K562 (cell line): ENCODE data around the gene AP3B2. TPM values are rescaled to one million over a fixed set of nuclear protein-coding genes. Genes with fewer than 3 reads are reported as not detected.
A peak's percentile ranks its signal among the peaks of the same experiment; 100 is the strongest.

Experiments
- ATF3 ChIP-seq, 2 experiments: fragments of 450-650 bp in 1 of 2; sonication (generic) in 1 of 2; formaldehyde crosslinking in 1 of 2; IDR thresholded peaks in 1 of 2; conservative IDR thresholded peaks in 1 of 2; 2 replicates each; pipeline versions ENCODE4 v1.6.1 to v1.8.1; 2016 to 2023; ENCODE audit warnings: mild to moderate bottlenecking in 2 of 2, moderate library complexity in 2 of 2, inconsistent platforms in 1 of 2, missing genetic modification reagents in 1 of 2
- E2F3 ChIP-seq: fragments of 250-450 bp; sonication (Bioruptor Pico); IDR thresholded peaks from 2 replicates; pipeline ENCODE4 v1.4.0; 2020; ENCODE audit warnings: mild to moderate bottlenecking
- E2F4 ChIP-seq: sonication (generic); formaldehyde crosslinking; IDR thresholded peaks from 2 replicates; pipeline ENCODE4 v1.8.0; 2022; ENCODE audit warnings: mild to moderate bottlenecking, low read depth, missing genetic modification reagents
- EP400 ChIP-seq: fragments of 450-650 bp; IDR thresholded peaks from 2 replicates; pipeline ENCODE4 v1.6.1; 2017; ENCODE audit warnings: antibody characterized with exemption, mild to moderate bottlenecking, moderate library complexity
- FOSL1 ChIP-seq: fragments of 200-800 bp; sonication (Bioruptor generic); conservative IDR thresholded peaks from 2 replicates; pipeline ENCODE4 v1.6.1; 2016; ENCODE audit warnings: missing genetic modification characterization, missing compliant biosample characterization
- FOXA1 ChIP-seq: fragments of 450-650 bp; IDR thresholded peaks from 2 replicates; pipeline ENCODE4 v1.6.1; 2016; ENCODE audit warnings: mild to moderate bottlenecking, borderline replicate concordance
- FOXK1 ChIP-seq: sonication (generic); formaldehyde crosslinking; IDR thresholded peaks from 2 replicates; pipeline ENCODE4 v1.8.0; 2022; ENCODE audit warnings: missing genetic modification reagents, mild to moderate bottlenecking, borderline replicate concordance
- GABPA ChIP-seq: fragments of 200-800 bp; sonication (Bioruptor generic); conservative IDR thresholded peaks from 2 replicates; pipeline ENCODE4 v1.6.1; 2016; ENCODE audit warnings: low read depth, missing genetic modification characterization, missing compliant biosample characterization
- HIVEP1 ChIP-seq: fragments of 250-450 bp; sonication (Bioruptor Pico); IDR thresholded peaks from 2 replicates; pipeline ENCODE4 v1.4.0; 2020; ENCODE audit warnings: mild to moderate bottlenecking
- HMG20A ChIP-seq: fragments of 450-650 bp; formaldehyde crosslinking; conservative IDR thresholded peaks from 2 replicates; pipeline ENCODE4 v1.4.0; 2020; ENCODE audit warnings: mild to moderate bottlenecking, mixed read lengths
- MIER1 ChIP-seq: fragments of 450-650 bp; IDR thresholded peaks from 2 replicates; pipeline ENCODE4 v1.6.1; 2016; ENCODE audit warnings: antibody characterized with exemption, mild to moderate bottlenecking, low read depth
- PHF21A ChIP-seq: fragments of 450-650 bp; IDR thresholded peaks from 2 replicates; pipeline ENCODE4 v1.6.1; 2017; ENCODE audit warnings: low read depth, borderline replicate concordance
- POLR3A ChIP-seq: IDR thresholded peaks from 2 replicates; pipeline ENCODE4 v1.6.1; 2011; ENCODE audit warnings: borderline replicate concordance, mild to moderate bottlenecking, moderate library complexity; ENCODE audit not compliant: insufficient read length, insufficient read depth; ENCODE audit errors: extremely low read depth
- PPARD ChIP-seq: fragments of 250-450 bp; sonication (Bioruptor Pico); IDR thresholded peaks from 2 replicates; pipeline ENCODE4 v1.8.0; 2022; ENCODE audit warnings: inconsistent platforms, mild to moderate bottlenecking, moderate library complexity
- RCOR1 ChIP-seq, 2 experiments: IDR thresholded peaks; 2 replicates each; pipeline ENCODE4 v1.6.1; 2012; ENCODE audit warnings: low read depth in 2 of 2, low read length in 2 of 2, borderline replicate concordance in 1 of 2, improper control_type of control experiment in 1 of 2
- SIN3B ChIP-seq: fragments of 450-650 bp; IDR thresholded peaks from 2 replicates; pipeline ENCODE4 v1.6.1; 2017; ENCODE audit warnings: low read depth, mild to moderate bottlenecking, moderate library complexity
- SMAD4 ChIP-seq: fragments of 250-450 bp; sonication (Bioruptor Pico); conservative IDR thresholded peaks from 2 replicates; pipeline ENCODE4 v1.8.0; 2021; ENCODE audit warnings: inconsistent platforms, mild to moderate bottlenecking, moderate library complexity
- TAL1 ChIP-seq: fragments of 450-650 bp; IDR thresholded peaks from 2 replicates; pipeline ENCODE4 v1.6.1; 2016; ENCODE audit warnings: mild to moderate bottlenecking
- TBP ChIP-seq: optimal IDR thresholded peaks from 2 replicates; pipeline ENCODE3; 2011; ENCODE audit warnings: low read depth, low read length, improper control_type of control experiment
- TRIM28 ChIP-seq: fragments of 450-650 bp; IDR thresholded peaks from 2 replicates; pipeline ENCODE4 v1.6.1; 2017
- ZEB2 ChIP-seq: fragments of 450-650 bp; IDR thresholded peaks from 2 replicates; pipeline ENCODE4 v1.6.1; 2016
- ZNF507 ChIP-seq: conservative IDR thresholded peaks from 2 replicates; pipeline ENCODE4 v1.6.1; 2017; ENCODE audit warnings: missing genetic modification characterization, missing compliant biosample characterization
- ZNF699 ChIP-seq: fragments of 250-450 bp; sonication (Bioruptor Pico); IDR thresholded peaks from 2 replicates; pipeline ENCODE4 v1.8.0; 2021; ENCODE audit warnings: mild to moderate bottlenecking, moderate library complexity; ENCODE audit not compliant: insufficient replicate concordance
- ZNF77 ChIP-seq: fragments of 250-450 bp; sonication (Bioruptor Pico); IDR thresholded peaks from 2 replicates; pipeline ENCODE4 v1.5.0; 2020
- ZNF778 ChIP-seq: fragments of 450-650 bp; formaldehyde crosslinking; IDR thresholded peaks from 2 replicates; pipeline ENCODE4 v1.4.0; 2020; ENCODE audit warnings: mild to moderate bottlenecking, moderate library complexity
- polyA plus RNA-seq, 8 experiments: library from polyadenylated mRNA; depleted of rRNA in 4 of 8; stranded (reverse) in 5 of 8; unstranded in 3 of 8; fragments of >200 nt; fragmentation: Nextera tagmentation in 2 of 8; fragmentation: Illumina TruSeq in 1 of 8; extraction: Ambion mirVana in 2 of 8; extraction: Trizol in 1 of 8; gene quantifications; 2 replicates each; pipeline versions ENCODE4 v1.2.1 to v1.2.3, GENCODE V29; 2011 to 2014; ENCODE audit warnings: inconsistent platforms in 1 of 8, missing spikeins in 1 of 8
- total RNA-seq, 7 experiments: library from RNA; depleted of rRNA in 6 of 7; stranded (reverse); fragments of >200 nt in 6 of 7; fragmentation: Illumina TruSeq in 2 of 7; extraction: Trizol in 2 of 7; gene quantifications; 2 replicates each; pipeline versions ENCODE4 v1.2.1 to v1.2.3, GENCODE V29; 2011 to 2021; ENCODE audit warnings: low replicate concordance in 1 of 7

AP3B2 gene
- total and polyA plus RNA-seq, 9 of the 15 experiments (the other 6 are each of a cell fraction or from before 2014, with no cell fraction given) = 0.03 to 0.15 (median 0.10) TPM; not detected in 2

GRCh38 chr15:82635798-82636197 lies 73.9 kb downstream of the AP3B2 start (continued):
- TF ChIP-seq ATF3 (IDR thresholded peaks at IDR 0.05) (no peak), ATF3 (CRISPR knock-in tag; conservative IDR thresholded peaks at IDR 0.05) (no peak), GABPA (0 out of 2 replicates have a peak, but pooled peaks have one; percentile 18), RCOR1 (IDR thresholded peaks at IDR 0.05; ENCODE audit: borderline replicate concordance in 1 of 2, low read depth in 2 of 2, low read length in 2 of 2) (peak in 1 of 2 experiments; percentile 91; a peak in 1 of 4 replicates), HIVEP1 (CRISPR knock-in tag) (no peak), SIN3B (no peak), SMAD4 (no peak), ZNF778 (CRISPR knock-in tag) (no peak), TBP (no peak), TAL1 (peak; percentile 79), ZNF507 (no peak), ZNF77 (no peak), EP400 (no peak), PHF21A (no peak), ZNF699 (CRISPR knock-in tag) (no peak), MIER1 (no peak), TRIM28 (no peak), ZEB2 (peak; percentile 92), PPARD (CRISPR knock-in tag) (no peak), FOSL1 (tag) (no peak), HMG20A (no peak), E2F4 (CRISPR knock-in tag) (no peak), FOXK1 (CRISPR knock-in tag) (no peak), FOXA1 (no peak), E2F3 (no peak), POLR3A (no peak)
